Body of pancreas (tissue), 4 donors: ENCODE data around the gene TTC23L. TPM values are rescaled to one million over a fixed set of nuclear protein-coding genes. Genes with fewer than 3 reads are reported as not detected.

Experiments used
- ATAC-seq: fragments of 150-250 bp; one replicate; pipeline ENCODE4 v1.9.1; 2016
- DNase-seq, 4 donors: peaks; one replicate each; pipeline ENCODE4 v3.0.0-alpha.2; 2019
- H3K27ac ChIP-seq, 4 donors: fragments of 200-600 bp; sonication (generic); 1 replicate in 3 of 4; 2 replicates in 1 of 4; pipeline versions ENCODE4 v1.5.1 to v1.6.1; 2016 to 2019; ENCODE audit warnings: mild to moderate bottlenecking in 1 of 4, mixed read lengths in 1 of 4, moderate library complexity in 1 of 4
- H3K27me3 ChIP-seq, 2 donors: fragments of 200-600 bp; sonication (generic); one replicate each; pipeline ENCODE4 v1.6.0; 2016; ENCODE audit warnings: mild to moderate bottlenecking in 1 of 2
- H3K36me3 ChIP-seq, 2 donors: fragments of 200-600 bp; sonication (generic); replicated peaks in 1 of 2; 2 replicates each; pipeline ENCODE4 v1.5.1; 2016; ENCODE audit warnings: low read depth in 2 of 2; ENCODE audit not compliant: insufficient read depth in 1 of 2
- H3K4me1 ChIP-seq: fragments of 200-600 bp; sonication (generic); one replicate; pipeline ENCODE4 v1.6.0; 2016
- H3K4me3 ChIP-seq, 2 donors: fragments of 200-600 bp; sonication (generic); 1 replicate in 1 of 2; 2 replicates in 1 of 2; pipeline ENCODE4 v1.5.1; 2016 to 2019
- H3K9me3 ChIP-seq, 3 donors: fragments of 200-600 bp; sonication (generic); 1 replicate in 2 of 3; 2 replicates in 1 of 3; pipeline ENCODE4 v1.5.1; 2016
- CTCF ChIP-seq, 7 experiments: fragments of 450-650 bp in 4 of 7; fragments of 200-600 bp in 3 of 7; sonication (generic) in 3 of 7; IDR thresholded peaks; one replicate each; pipeline ENCODE4 v1.5.1; 2016 to 2019; ENCODE audit warnings: antibody characterized with exemption in 7 of 7
- POLR2A ChIP-seq, 3 donors: fragments of 450-650 bp; IDR thresholded peaks; one replicate each; pipeline ENCODE4 v1.6.1; 2016; ENCODE audit warnings: antibody characterized with exemption in 3 of 3, mild to moderate bottlenecking in 2 of 3
- WGBS, 2 donors: methylation state at CpG; one replicate each; pipeline ENCODE4 v1.1.5; 2017; 5-methylcytosine and 5-hydroxymethylcytosine counted together
- intact Hi-C: fragments of 100-400 bp; cut with DNase I; formaldehyde crosslinking; loops from one replicate; pipeline ENCODE4 v1.15.1; 2023
- total RNA-seq, 2 donors: library from RNA; depleted of rRNA; stranded (reverse); fragments of >200 nt; gene quantifications; one replicate each; pipeline ENCODE4 v1.1.0, GENCODE V29; 2016

The TTC23L gene
- total RNA-seq, 2 donors from 2014 or later, result 1.3 TPM; not detected in 1

- Histone ChIP-seq H3K27me3 (no peaks in the 10 kb centered on the region), H3K9me3 (no peaks in the 10 kb centered on the region), H3K4me3 (no peak overlapping the region), H3K27ac (no peak overlapping the region), H3K4me1 (no peaks in the 10 kb centered on the region), H3K36me3 (no peaks in the 10 kb centered on the region)
- intact Hi-C loops, result no loop called here
- ATAC-seq (no peak), DNase-seq (no peak)
- TF ChIP-seq CTCF (IDR thresholded peaks at IDR 0.05), result no peak
- no peak for TF ChIP-seq POLR2A (IDR thresholded peaks at IDR 0.05)
- WGBS, 2 donors, result 67 to 72% methylated on average over 5 of the region's 5 CpGs
Measured at GRCh38 chr5:34891981-34892380, 53.0 kb downstream of the TTC23L start.

DNA sequence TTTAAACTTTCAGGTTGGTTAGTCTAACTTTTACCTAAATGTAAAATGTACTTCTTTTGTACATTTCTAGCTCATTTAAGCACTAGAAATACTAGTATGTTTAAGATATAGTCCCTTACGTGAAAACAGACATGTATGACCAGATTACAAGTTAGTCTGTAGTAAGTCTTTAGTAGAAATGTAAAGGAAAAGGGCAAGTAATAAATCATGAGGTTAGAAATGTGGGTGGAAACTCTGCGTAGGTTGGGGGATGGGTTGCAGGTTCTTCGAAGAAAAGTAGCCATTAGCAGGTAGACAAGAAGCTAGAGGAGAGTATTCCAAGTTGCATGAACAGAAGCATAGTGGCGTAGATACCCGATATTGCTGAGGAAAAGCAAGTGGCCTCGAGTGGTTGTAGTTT is 53.5 kb downstream of the TTC23L start:
- ATAC-seq, result no peak
- Histone ChIP-seq H3K27me3 (no peaks in the 10 kb centered on the region), H3K9me3 (no peaks in the 10 kb centered on the region), H3K36me3 (no peaks in the 10 kb centered on the region), H3K4me3 (no peak overlapping the region), H3K27ac (no peak overlapping the region), H3K4me1 (no peaks in the 10 kb centered on the region)
- DNase-seq, result no peak
- intact Hi-C loops, result no loop called here
- TF ChIP-seq CTCF (IDR thresholded peaks at IDR 0.05), result no peak
- WGBS, 2 donors, result 82 to 87% methylated on average over 6 of the region's 6 CpGs

DNA sequence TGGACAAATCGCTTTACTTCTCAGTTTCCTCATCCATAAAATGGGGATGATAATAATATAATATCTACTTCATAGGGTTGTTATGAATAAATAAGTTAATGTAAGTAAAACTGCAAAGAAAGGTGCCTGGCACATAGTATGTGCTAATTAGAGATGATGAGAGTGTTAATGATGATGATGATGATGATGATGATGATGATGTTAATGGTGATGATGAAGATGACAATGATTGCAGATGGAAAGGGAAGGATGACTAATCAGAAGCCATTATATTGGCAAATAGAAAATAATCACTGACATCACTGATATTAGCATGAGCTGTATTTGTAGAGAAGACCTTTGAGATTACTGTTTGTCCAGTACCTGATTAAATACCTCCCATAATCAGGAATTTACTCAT is 55.8 kb downstream of the TTC23L start:
- no peaks in the 10 kb centered on the region for H3K9me3 ChIP-seq
- no peak overlapping the region for H3K27ac ChIP-seq
- intact Hi-C loops, result loop anchor here (5.0 kb wide), 2 partner anchors 372 to 417 kb away; no protein-coding TSS in a partner anchor
- no peaks in the 10 kb centered on the region for H3K27me3 ChIP-seq
- H3K4me3 ChIP-seq, result no peak overlapping the region
- no peaks in the 10 kb centered on the region for H3K36me3 ChIP-seq
- TF ChIP-seq CTCF (IDR thresholded peaks at IDR 0.05) (no peak), POLR2A (IDR thresholded peaks at IDR 0.05) (no peak)
- WGBS, 2 donors, result 93 to 97% methylated on average over 1 of the region's 1 CpG
- DNase-seq, result no peak
- H3K4me1 ChIP-seq, result no peaks in the 10 kb centered on the region
- no peak for ATAC-seq

DNA sequence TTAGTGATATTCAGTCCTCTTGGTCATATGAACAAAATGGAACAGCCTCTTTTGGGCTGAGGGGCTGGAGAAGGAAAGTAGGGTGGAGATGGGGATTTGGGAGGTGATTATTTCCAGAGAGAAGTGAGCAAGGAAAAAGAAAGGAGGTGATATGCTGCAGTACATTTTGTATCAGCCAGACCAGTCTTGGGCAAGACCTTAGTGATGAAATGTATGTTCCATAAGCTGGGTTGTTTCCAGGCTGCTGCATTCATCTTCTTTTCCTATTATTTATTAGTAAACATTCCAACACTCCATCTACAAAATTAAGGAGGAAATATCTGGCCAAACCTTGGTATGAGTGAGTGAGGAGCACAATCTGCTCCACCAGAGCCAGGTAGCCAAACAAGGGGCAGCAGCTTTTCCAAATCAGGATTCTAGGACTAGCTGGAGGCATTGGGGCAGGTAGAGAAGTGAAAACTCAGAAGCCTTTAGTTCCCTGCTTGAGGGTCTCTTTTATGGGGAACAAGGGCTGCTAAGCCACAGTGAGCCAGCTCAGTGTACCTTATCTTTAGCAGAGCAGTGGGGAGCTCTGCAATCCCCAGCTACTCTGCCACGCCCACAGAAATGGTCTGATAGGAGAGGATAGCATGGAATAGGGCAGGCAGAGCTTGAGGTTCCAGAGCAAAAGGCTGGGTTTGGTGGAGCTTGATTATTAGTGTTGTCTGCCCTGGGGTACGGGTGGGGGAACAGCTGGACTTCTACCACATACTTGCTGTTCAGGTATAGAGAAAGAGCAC is 56.9 kb downstream of the TTC23L start:
- no peak overlapping the region for H3K4me3 ChIP-seq
- H3K4me1 ChIP-seq, result no peaks in the 10 kb centered on the region
- 67 to 75% methylated on average over 1 to 2 of the region's 2 CpGs for WGBS, 2 donors
- ATAC-seq, result no peak
- no peaks in the 10 kb centered on the region for H3K36me3 ChIP-seq
- no peaks in the 10 kb centered on the region for H3K9me3 ChIP-seq
- no peak for TF ChIP-seq CTCF (IDR thresholded peaks at IDR 0.05)
- no peak for TF ChIP-seq POLR2A (IDR thresholded peaks at IDR 0.05)
- no peak for DNase-seq
- H3K27me3 ChIP-seq, result no peaks in the 10 kb centered on the region
- H3K27ac ChIP-seq, result no peak overlapping the region
- intact Hi-C loops, result loop anchor here (5.0 kb wide), 2 partner anchors 374 to 419 kb away; no protein-coding TSS in a partner anchor

DNA sequence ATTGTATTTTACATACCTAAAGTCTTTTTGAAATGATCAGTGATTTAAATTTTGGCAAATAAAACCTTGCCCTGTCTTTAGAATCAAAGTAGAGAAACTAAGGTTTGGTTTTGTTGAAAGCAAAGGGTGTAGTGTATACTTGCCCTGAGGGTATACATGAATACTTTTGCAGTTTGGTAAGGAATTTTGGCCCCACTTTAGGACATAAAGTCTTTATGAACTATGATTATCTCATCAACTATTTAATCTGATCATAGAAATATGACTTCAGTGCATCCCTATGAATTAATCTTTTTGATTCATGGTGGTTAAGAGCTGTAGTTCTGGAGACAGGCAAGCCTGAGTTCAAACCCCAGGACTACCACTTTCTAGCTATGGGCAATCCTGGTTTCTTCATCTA is 58.7 kb downstream of the TTC23L start:
- no peaks in the 10 kb centered on the region for H3K4me1 ChIP-seq
- ATAC-seq, result no peak
- intact Hi-C loops, result loop anchor here (5.0 kb wide), 2 partner anchors 375 to 420 kb away; no protein-coding TSS in a partner anchor

More for the DNA sequence above, 58.7 kb downstream of the TTC23L start:
- Histone ChIP-seq H3K4me3 (no peak overlapping the region), H3K27me3 (no peaks in the 10 kb centered on the region), H3K9me3 (no peaks in the 10 kb centered on the region), H3K36me3 (no peaks in the 10 kb centered on the region), H3K27ac (no peak overlapping the region)
- TF ChIP-seq POLR2A (IDR thresholded peaks at IDR 0.05) (no peak), CTCF (IDR thresholded peaks at IDR 0.05) (no peak)
- DNase-seq, result no peak
